WERI-Rb-1 (cell line): ENCODE results near the gene COL5A1.

ENCODE experiments used
- DNase-seq: peaks from one replicate; pipeline ENCODE4 v3.0.0-alpha.2; 2020
- H3K27ac ChIP-seq: fragments of 250-450 bp; sonication (Bioruptor Pico); 2 replicates; pipeline ENCODE4 v1.5.1; 2020; ENCODE audit warnings: mild to moderate bottlenecking, moderate library complexity
- H3K27me3 ChIP-seq: fragments of 250-450 bp; sonication (Bioruptor Pico); 2 replicates; pipeline ENCODE4 v1.5.1; 2021; ENCODE audit warnings: mild to moderate bottlenecking, low read depth, moderate library complexity; ENCODE audit not compliant: insufficient read depth, severe bottlenecking
- H3K36me3 ChIP-seq: fragments of 250-450 bp; sonication (Bioruptor Pico); 2 replicates; pipeline ENCODE4 v1.5.1; 2020; ENCODE audit warnings: mild to moderate bottlenecking, moderate library complexity
- H3K4me3 ChIP-seq: 2 replicates; pipeline ENCODE4 v1.5.1; 2011; ENCODE audit warnings: low read depth, mild to moderate bottlenecking, control low read depth, low read length
- H3K9me3 ChIP-seq: fragments of 250-450 bp; sonication (Bioruptor Pico); 2 replicates; pipeline ENCODE4 v1.5.1; 2021; ENCODE audit warnings: mild to moderate bottlenecking, moderate library complexity; ENCODE audit not compliant: severe bottlenecking
- CTCF ChIP-seq: IDR thresholded peaks from 2 replicates; pipeline ENCODE4 v1.5.1; 2011; ENCODE audit warnings: low read depth, mild to moderate bottlenecking, control low read depth, inconsistent platforms, low read length

COL5A1 gene

GRCh38 chr9:134826336-134827285, 185.0 kb downstream of the COL5A1 start:
- DNase-seq, result no peak
- H3K27ac ChIP-seq, result no peak overlapping the region
- TF ChIP-seq CTCF, result no peak
- H3K9me3 ChIP-seq, result no peaks in the 10 kb centered on the region
- H3K27me3 ChIP-seq, result no peaks in the 10 kb centered on the region
- peaks cover 63% of the 10 kb centered on the region for H3K36me3 ChIP-seq
- H3K4me3 ChIP-seq, result no peak overlapping the region

GRCh38 chr9:134827559-134827958, 186.0 kb downstream of the COL5A1 start:
- DNase-seq, result no peak
- Histone ChIP-seq H3K9me3 (no peaks in the 10 kb centered on the region), H3K36me3 (peaks cover 62% of the 10 kb centered on the region), H3K27me3 (no peaks in the 10 kb centered on the region), H3K4me3 (no peak overlapping the region), H3K27ac (no peak overlapping the region)
- no peak for TF ChIP-seq CTCF

GRCh38 chr9:134827993-134828392, 186.4 kb downstream of the COL5A1 start:
- no peak for TF ChIP-seq CTCF
- Histone ChIP-seq H3K27me3 (no peaks in the 10 kb centered on the region), H3K36me3 (peaks cover 65% of the 10 kb centered on the region), H3K9me3 (no peaks in the 10 kb centered on the region), H3K4me3 (no peak overlapping the region), H3K27ac (no peak overlapping the region)
- no peak for DNase-seq

GRCh38 chr9:134828892-134829291, 187.3 kb downstream of the COL5A1 start:
- Histone ChIP-seq H3K27me3 (no peaks in the 10 kb centered on the region), H3K27ac (no peak overlapping the region), H3K36me3 (peaks cover 58% of the 10 kb centered on the region), H3K9me3 (no peaks in the 10 kb centered on the region), H3K4me3 (no peak overlapping the region)
- no peak for DNase-seq
- no peak for TF ChIP-seq CTCF

- peaks cover 52% of the 10 kb centered on the region for H3K36me3 ChIP-seq
Measured at GRCh38 chr9:134829356-134829937, 187.8 kb downstream of the COL5A1 start.

More at GRCh38 chr9:134829356-134829937, 187.8 kb downstream of the COL5A1 start:
- no peaks in the 10 kb centered on the region for H3K9me3 ChIP-seq
- TF ChIP-seq CTCF, result no peak
- peak overlapping the region; percentile 77 for H3K27ac ChIP-seq
- no peak for DNase-seq
- no peak overlapping the region for H3K4me3 ChIP-seq
- no peaks in the 10 kb centered on the region for H3K27me3 ChIP-seq
